HG02763 (cell line): ENCODE data around the gene SLC12A9.

ENCODE experiments used
- ATAC-seq: cut with Tn5 transposase; IDR thresholded peaks from one replicate; pipeline ENCODE4 v1.9.1; 2021; ENCODE audit warnings: mild to moderate bottlenecking, moderate library complexity; ENCODE audit not compliant: unreplicated experiment

Gene SLC12A9

DNA sequence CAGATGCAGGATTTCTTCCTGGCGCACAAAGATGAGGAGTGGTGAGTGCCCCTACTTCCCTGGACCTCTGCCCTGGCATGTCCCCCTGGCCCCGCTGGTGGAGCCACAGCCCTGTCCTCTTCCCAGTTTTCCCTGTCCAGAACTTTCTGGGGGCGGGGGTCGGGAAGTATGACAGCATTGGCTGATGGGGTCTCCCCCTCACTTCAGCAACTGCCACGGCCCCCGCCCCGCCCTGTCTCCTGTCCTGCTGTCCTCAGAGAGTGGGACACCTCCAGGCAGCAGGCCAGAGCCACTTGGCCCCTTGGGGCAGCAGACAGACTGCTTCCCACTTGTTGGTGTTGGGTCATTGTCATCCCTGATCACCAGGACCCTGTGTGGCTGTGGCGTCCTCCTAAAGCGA is 29.7 kb downstream of the SLC12A9 start:
- ATAC-seq = no peak

DNA sequence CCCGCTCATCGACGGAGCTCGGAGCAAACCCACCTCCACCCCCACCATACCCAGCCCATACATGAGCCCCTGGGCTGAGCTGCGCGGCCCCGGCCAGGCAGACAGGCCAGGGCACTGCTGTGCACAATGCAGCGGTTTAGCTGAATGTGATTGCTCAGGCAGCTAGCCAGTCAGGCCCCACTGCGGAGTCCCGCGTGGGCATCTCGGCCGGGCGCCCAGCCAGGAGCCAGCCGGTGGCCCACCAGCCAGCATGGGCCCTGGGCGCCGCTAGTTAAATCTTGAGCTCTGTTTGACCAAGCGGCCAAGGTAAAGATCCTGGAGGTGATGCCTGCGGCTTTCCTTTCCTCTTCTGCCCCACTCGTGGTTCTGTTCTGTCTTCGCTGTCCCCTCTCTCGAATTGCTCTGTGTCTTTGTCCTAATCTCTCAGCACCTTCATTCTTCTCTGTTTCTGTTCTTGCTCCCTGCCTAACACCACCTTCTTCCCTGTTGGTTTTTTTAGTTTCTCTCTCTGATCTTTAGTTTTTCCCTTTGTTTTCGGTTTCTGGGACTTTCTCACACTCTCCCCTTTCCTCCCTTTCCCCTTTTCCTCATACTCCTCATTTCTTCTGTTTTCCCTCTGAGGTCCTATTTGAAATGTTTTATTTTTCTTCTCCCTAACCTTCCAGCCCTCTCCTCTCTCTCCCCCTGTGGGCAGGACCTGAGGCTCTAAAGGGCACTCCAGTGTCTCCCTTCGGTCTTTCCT is 30.4 kb downstream of the SLC12A9 start:
- no peak for ATAC-seq

DNA sequence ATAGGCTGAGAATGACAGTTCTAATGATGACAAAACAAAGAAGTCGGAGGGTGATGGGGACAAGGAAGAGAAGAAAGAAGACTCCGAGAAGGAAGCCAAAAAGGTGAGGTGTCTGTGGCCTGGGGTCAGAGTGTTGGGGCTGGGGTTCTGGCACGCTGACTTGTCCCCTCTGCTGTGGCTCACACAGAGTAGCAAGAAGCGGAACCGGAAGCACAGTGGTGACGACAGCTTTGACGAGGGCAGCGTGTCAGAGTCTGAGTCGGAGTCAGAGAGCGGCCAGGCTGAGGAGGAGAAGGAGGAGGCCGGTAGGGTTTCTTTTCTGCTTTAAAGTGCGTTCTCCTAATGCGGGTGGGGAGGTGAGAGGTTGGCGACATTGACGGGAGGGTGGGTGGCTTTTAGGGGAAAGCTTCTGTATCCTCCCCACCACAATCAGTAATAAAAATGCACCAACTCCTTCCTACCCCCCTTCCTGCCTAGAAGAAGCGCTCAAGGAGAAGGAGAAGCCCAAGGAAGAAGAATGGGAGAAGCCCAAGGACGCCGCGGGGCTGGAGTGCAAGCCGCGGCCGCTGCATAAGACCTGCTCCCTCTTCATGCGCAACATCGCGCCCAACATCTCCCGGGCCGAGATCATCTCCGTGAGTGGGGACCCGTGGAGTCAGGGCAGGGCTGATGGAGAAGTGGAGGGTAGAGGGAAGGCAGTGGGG is 32.4 kb downstream of the SLC12A9 start:
- no peak for ATAC-seq

DNA sequence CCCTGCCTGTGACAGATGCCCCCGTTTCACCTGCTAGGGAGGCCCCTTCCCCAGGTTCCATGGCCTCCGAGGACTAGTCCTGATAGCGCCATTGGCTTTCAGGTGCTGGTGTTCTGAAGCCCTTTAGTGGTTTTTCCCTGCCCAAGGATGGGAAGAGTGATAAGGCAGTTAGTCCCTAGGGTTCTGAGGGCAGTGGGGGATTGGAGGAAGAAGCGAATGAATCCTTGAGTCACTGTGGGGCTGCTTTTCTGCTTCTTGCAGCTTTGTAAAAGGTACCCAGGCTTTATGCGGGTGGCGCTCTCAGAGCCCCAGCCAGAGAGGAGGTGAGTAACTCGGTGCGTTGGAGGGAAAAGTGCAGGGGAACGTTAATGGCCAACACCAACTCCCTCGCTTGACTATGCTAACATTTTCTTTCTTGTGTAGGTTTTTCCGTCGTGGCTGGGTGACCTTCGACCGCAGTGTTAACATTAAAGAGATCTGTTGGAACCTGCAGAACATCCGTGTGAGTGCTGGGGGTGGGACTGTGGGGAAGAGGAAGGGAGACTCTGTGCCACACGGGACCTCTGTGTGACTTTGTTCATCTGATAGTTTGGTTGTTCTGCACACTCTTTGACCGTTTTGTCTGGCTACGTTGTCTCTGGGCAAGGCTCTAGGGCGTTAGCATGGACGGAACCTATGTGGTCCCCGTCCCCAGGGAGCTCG is 33.1 kb downstream of the SLC12A9 start:
- ATAC-seq = no peak

DNA sequence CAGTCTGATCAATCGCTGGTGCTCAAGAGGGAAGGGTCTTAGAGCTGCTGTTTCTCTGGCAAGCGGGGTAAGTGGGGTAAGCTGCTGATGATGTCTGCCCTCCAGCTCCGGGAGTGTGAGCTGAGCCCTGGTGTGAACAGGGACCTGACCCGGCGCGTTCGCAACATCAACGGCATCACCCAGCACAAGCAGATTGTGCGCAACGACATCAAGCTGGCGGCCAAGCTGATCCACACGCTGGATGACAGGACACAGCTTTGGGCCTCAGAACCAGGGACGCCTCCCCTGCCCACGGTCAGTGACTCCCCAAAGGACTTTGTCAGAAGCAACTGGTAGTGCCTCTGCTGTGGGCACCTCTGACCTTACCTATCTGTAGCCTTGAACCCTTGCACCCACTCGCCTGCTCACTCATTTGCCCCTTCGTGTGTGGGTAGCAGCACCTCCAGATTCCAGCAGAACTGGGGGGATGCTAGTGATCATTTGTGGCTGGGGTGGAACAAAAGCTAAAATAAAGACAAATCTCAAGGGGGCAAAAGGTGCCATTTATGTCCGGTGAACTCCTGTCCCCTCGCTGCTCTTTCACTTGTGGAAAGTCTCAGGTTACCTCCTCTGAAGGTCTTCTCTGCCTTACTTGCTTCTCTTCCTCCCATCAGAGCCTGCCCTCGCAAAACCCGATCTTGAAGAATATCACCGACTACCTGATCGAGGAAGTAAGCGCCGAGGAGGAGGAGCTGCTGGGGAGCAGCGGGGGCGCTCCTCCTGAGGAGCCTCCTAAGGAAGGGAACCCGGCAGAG is 33.8 kb downstream of the SLC12A9 start:
- no peak for ATAC-seq

DNA sequence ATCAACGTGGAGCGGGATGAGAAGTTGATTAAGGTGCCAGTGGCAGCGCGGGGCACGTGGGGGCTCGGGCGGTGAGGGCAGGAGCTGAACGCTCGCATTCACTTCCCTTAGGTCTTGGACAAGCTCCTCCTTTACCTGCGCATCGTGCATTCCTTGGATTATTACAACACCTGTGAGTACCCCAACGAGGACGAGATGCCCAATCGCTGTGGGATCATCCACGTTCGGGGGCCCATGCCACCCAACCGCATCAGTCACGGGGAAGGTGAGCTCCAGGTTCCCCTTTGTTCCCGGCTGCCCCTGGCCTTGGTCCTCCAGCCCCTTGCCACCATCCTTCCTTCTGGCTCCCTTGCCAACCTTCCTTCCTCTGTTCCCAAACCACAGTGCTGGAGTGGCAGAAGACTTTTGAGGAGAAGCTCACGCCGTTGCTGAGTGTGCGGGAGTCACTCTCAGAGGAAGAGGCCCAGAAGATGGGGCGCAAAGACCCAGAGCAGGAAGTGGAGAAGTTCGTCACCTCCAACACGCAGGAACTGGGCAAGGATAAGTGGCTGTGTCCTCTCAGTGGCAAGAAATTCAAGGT is 34.5 kb downstream of the SLC12A9 start:
- ATAC-seq = no peak

DNA sequence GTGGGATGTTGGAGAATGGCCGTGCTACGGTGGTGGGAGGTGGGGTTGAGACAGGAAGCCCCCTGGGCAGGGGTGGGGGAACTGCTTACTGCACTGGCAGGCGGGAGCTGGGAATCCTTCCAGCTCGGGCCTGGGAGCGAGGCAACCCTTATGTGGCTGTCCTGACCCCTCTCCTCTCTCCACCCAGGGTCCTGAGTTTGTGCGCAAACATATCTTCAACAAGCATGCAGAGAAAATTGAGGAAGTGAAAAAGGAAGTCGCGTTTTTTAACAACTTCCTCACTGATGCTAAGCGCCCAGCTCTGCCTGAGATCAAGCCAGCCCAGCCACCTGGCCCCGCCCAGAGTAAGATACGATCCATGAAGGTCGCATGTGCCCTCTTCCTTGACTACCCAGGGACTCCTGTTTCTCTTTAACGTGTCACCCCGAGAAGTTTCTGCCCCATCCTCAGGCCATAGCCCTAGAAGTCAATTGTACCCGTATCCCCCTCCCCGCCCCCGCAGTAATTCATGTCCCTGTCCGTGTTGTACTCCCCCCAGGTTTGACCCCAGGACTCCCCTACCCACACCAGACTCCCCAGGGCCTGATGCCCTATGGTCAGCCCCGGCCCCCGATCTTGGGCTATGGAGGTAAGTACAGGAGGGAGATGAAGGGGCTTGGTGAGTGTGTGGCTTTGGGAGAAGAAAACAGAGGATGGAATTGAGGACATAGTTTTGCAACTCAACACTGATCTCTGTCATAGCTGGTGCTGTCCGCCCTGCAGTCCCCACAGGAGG is 35.2 kb downstream of the SLC12A9 start:
- no peak for ATAC-seq

DNA sequence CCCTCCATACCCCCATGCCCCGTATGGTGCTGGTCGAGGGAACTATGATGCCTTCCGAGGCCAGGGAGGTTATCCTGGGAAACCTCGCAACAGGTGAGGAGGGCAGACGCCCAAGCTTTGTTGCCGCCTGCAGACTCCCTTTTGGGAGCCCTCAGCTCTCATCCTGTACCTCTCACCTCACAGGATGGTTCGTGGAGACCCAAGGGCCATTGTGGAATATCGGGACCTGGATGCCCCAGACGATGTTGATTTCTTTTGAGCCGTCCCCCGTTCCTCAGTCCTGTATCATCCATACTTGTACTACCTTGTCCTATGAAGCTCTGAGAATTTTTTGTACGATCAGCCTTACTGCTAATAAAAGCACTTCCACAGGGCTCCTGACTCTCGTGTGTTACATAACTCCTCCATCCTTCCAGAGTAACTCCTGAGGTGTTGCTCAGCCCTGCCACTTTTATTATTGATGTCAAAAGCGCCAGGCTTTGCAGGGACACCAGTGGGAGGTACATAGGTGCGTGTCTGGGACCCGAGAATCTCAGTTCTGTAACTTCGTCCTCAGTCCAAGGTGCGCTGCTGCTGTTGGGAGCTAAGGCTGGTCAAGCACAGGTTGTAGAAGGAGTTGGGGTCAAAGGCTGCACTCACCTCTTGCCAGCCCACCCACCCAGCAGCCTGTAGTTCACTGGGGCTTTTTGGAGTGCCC is 35.9 kb downstream of the SLC12A9 start:
- no peak for ATAC-seq

DNA sequence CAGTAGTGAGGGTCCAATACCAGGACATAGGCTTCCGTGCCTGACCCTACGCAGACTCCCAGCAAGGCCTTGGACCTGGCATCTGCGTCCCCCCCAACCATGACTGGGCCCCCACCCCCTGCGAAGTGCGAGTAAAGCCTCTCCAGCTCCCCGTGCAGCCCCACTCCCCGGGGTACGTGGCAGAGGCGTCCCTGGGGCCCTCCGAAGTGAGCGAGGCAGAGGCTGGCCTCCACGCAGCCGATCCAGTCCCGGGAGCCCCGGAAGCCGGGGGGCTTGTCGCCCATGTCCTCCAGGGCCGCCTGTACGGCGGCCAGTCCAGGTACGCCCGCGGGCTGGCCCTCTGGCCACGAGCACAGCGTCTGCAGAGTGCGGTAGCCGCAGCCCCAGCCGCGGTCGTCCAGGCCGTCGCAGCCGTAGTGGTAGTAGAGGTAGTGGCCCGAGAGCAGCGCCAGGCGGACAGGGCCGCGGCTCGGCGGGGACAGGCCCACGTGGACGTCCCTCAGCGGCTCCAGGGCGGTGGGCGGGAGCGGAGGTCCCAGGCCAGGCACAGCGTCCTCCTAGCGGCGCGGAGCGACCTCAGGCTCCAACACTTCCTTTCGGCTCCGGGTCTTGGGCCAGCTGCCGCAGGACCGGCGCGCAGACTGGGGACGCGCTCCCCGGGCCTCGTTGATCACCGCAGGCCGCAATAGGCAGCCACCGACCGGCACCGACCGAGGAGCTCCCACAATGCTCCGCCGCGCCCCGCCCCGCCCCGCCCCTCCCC is 36.7 kb downstream of the SLC12A9 start, which contains the start of gene UFSP1:
Gene UFSP1 (minus strand): TSS at position 728 of the 763 bp plus-strand sequence. CDS start 444 bp downstream, at position 284.
- peak; percentile 21 for ATAC-seq

DNA sequence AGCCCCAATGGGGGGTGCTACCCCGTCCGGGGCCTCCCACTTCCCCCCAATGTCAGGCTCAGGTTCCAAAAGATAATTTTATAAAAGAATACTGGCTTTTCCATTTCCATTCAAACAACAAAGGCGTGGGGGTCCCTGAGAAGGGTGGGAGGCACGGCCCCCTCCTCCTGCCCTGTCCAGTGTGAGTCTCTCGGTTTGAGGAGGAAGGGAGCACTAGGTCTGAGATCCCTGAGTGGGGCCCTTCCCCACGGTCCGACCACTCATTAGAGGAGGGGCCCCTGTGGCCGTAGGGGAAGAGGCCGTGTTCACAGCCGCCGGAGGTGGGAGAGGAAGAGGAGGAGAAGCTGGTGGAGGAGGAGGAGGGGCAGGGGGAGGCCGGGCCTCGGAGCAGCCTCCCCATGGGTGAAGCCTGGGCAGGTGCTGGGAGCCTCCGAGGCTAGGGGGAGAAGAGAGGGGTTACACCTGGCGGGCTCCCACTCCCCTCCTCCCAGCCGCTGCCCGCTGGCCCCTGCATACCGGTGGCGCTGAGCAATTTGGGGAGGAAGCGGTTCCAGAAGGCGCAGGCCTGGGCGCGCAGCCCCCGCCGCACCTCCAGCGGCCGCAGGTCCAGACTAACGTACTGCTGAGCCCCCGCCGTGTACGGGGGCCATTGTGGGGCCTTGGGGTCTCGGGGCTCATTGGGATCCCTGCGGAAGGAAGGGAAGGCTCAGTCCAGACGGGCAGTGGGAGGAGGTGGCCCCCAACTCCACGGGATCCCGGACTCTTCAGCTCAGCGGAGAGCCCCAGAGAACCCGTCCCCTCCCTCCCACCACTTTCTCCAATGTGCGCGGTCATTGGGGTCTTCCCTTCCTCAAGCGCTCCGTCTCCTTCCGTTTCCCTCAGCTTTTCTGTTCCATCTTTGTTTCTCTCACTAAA is 38.4 kb downstream of the SLC12A9 start:
- no peak for ATAC-seq

DNA sequence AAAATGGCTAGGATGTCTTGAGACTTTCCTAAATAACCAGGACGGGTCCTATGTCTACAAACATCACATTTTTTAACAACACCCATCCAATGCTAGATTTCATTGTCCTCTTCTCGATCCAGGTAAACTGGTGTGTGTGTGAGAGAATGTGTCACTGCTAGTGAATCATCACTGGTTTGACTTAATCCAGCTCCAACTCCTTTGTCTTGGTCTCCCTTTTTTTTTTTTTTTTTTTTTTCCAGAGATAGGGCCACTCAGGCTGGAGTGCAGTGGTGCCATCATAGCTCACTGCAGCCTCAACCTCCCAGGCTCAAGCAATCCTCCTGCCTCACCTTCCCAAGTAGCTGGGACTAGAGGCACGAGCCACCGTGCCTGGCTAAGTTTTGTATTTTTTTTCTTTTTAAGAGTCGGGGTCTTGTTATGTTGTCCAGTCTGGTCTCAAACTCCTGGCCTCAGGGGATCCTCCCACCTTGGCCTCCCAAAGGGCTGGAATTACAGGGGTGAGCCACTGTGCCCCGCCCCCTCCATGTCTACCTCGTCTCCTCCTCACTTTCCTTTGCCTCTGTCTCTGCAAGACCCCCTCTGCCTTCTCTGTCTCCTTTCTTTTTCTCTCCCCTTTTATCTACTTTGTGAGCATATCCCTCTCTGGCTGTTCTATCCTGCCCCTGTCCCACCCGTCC is 39.2 kb downstream of the SLC12A9 start:
- no peak for ATAC-seq

DNA sequence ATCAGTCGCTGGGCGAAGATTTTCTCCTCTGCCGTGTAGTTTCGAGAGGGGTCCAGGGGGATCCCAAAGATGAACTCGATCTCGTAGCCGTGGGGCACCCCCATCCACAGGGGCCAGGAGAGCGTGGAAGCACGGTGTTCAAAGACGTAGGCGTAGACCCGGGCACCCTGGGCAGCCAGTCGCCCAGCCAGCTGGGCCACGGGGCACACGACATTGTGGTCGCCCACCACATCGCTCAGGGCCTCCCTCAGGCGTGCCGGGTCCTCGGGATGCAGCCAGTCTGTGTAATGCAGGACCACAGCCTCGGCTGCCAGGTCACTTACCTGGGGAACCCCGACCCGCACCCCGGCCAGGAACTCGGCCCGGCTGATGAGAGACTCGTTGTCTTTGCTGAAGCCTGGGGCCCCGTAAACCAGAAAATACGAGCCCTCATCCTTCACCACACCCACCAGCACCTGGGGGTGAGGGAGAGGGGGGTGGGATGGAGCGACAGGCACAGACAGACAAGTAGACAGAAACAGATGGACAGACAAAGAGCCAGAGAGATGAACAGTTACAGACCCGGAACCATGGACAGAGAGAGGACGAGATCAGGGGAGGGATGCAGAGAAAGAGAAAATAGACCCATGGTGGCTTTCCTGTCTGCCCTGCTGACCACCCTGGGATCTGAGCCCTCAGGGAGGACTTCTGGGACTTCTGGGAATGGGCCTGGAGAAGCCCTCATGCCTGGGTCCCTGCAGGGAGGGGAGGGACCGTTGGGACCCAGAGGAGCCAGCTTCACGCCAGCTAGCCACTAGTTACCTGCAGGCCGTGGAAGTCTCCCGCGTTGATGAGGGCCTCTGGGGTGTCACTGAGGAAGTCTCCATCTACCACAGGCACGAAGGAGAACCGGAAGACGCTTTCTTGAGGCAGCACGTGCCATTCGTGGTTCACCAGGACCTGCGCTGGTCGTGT is 40.1 kb downstream of the SLC12A9 start:
- no peak for ATAC-seq

DNA sequence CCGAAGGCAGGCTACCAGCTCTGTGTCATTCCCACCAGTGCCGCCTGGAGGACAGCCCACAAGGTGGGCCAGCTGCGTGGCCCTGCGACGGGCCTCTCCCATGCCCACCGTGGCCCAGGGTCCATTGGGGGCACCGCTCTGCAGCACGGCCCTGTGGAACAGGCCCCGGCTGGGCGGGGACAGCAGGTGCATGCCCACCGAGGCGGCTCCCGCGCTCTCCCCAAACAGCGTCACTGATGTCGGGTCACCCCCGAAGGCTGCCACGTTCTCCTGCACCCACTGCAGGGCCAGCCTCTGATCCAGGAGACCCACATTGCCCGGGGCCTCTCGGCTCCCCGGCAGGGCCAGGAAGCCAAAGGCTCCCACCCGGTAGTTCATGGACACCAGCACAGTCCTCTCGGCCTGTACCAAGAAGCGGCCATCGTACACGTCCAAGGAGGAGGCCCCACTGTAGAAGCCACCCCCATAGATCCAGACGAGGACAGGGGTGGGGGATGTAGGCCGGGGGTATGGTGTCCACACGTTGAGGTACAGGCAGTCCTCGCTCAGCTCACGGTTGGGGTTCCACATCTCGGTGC is 40.9 kb downstream of the SLC12A9 start:
- no peak for ATAC-seq

DNA sequence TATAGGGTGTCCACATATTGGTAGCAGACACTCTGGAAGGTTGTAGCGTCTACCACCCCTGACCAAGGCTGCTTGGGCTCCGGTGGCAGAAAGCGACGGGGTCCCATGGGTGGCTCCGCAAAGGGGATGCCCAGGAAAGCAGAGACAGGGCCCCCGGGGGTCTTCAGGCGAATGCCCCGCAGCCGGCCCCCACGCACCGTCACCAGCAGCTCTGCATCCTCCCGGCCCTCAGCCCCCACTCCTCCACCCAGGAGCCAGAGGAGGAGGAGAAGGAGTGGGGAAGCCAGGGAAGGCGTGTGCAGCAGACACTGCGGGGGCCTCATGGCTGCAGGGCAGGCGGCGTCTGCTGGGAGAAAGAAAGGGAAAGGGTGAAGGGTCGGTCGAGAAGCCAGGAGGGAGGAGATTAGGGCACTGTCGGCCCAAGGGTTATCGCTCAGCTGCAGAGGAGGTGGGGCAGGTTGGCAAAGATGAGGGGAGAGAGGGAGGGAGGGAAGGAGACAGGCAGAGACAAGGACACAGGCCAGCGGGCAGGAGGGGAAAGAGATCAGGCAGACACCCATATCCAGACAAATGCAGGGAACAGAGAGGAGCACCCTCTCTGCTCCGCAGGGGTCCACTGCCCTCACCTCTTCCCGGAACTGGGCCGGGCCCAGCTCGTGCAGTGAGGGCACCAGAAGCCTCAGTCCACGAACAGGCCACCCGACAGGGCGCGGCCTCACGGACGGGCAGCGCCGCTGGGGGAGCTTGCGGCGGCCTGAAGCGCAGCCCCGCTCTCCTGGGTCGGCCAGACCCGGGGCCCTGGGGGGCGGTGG is 41.6 kb downstream of the SLC12A9 start:
- ATAC-seq = no peak
